Activated CD8-positive, alpha-beta memory T cell treated with anti-CD3 and anti-CD28 coated beads, Interleukin-2, amount 50 U/mL, for 24 hours (primary cell): ENCODE results near the gene PIGL.
"Not testable (repeated sequence)": the region's sequence is repeated elsewhere in the genome, so short reads cannot be mapped to it uniquely, and the experiment has no call there.

ENCODE experiments used
- DNase-seq: peaks from one replicate; pipeline ENCODE4 v3.0.0-alpha.2; 2020; ENCODE audit errors: extremely low read depth

The PIGL gene

DNA sequence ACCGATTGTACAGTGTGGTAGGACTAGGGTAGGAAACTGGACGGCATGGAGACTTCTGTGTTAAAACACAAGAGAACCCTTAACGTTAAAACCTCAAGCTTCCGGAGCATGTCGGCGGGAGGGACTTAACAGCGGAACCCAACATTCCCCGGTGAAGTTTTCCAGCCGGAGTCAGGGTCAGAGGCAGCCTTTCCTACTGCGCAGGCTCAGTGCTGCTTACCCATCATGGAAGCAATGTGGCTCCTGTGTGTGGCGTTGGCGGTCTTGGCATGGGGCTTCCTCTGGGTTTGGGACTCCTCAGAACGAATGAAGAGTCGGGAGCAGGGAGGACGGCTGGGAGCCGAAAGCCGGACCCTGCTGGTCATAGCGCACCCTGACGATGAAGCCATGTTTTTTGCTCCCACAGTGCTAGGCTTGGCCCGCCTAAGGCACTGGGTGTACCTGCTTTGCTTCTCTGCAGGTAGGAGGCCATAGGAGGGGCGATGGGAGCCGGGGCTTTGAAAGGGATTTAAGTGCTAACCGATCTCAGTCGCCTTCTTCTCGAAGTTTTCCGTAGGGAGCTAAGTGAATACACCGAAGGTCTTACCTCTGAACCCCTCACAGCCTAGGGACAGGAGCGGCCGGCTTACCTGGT, at the start of gene PIGL:
Gene PIGL (plus strand): TSS at position 209 of the 634 bp plus-strand sequence. CDS start 17 bp downstream, at position 226.
- DNase-seq: peak; percentile 81

DNA sequence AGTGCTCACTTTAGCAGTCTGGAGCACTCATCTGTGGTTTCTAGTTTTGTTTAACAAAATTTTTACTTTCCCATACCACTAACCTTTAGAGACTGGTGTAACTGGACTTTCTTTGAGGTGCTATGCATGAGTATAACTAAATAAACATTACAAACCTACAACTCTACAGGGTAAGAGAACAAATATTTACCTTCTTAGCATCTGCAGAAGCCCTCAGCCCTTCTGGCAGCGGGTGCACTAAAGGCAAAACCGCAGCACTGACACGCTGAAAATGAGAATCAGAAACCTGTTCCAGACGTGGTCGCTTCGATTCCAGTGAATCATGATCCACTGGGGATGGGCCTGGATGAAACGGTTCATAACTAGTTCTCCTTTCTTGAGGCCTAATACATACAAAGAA, 45.4 kb upstream of the PIGL start:
- DNase-seq: no peak

DNA sequence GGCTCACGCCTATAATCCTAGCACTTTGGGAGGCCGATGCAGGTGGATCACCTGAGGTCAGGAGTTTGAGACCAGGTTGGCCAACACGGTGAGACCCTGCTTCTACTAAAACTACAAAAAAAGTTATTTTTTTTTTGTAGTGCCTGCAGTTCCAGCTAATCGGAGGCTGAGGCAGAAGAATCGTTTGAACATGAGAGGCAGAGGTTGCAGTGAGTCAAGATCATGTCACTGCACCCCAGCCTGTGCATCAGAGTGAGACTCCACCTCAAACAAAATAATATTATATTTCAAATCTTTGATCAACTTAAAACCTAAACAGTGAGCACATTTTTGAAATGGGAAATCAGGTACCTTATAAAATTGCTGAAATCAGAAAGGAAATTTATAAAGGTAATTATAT, 38.2 kb upstream of the PIGL start:
- DNase-seq: no peak

DNA sequence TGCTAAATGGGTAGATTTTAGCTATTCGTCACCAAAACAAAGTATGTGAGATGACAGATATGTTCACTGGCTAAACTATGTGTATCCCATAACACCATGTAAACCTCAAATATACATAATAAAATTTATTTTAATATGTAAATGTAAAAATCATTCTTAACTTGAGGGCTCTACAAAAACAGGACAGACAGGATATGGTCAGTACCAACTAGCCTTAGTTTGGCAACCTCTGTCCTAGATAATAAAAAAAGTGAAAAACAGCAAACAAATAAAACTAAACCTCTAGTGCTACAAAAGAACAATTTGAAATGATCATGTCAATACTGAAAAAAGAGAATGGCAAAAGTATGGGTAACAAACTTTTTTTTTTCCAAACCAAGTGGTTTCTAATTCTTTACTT, 35.4 kb upstream of the PIGL start:
- DNase-seq: no peak

DNA sequence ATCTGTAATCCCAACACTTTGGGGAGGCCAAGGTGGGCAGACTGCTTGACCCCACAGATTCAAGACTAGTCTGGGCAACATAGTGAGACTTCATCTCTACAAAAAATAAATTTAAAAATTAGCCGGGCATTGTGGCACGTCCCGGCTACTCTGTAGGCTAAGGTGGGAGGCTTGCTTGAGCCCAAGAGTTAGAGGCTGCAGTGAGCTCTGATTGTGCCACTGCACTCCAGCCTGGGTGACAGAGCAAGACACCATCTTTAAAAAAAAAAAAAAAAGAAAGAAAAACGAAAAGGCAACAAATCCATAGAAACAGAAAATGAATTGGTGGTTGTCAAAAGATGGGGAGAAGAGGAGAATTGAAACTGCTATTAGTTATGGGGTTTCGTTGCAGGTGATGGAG, 29.4 kb upstream of the PIGL start:
- no peak for DNase-seq

DNA sequence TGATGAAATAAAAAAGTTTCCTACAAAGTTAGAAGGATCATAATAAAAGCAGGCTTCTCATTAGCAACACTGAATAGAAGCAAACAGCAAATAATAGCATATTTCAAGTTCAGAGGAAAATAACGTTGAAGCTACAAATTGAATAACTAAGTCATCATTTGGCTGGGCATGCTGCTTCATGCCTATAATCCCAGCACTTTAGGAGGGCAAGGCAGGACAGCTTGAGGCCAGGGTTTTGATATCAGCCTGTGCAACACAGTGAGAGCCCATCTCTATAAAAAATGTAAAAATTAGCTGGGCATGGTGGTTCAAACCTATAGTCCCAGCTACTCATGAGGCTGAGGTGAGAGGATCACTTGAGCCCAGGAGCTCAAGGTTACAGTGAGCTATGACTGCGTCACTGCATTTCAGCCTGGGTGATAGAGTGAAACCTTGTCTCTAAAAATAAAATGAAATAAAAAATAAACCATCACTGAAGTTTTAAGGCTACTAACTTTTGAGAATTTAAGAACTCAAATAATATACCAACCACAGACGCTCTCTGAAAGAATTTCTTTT, 27.1 kb upstream of the PIGL start:
- no peak for DNase-seq

DNA sequence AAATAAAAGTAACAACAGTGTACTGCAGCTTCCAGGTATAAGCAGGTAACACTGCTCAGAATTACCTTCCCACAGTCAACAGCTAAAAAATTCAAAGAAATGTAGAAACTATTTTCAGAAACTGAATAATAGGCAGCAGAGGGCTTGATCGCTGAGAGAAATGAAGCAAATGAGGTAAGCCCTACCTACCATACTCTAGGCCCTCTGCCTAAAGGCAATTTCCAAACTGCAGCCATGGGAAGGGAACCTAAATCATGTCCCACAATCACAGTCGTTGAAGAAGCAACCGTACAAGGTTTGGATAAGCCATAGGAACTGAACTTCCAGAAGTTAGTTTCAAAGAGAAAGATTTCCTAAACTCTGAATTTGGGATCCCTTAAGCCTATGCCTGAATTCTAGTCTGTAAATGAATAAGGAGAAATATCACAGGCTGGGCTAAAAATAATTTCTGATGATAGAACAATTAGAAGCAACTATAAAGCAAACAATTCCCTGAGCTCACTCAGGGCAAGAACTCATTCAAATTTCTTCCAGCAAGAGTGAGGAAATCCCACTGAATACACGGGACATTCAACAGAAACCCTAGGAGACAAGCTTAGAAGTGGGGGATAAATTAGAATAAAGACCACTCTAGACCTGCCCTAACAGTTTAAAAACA, 26.2 kb upstream of the PIGL start:
- no peak for DNase-seq

DNA sequence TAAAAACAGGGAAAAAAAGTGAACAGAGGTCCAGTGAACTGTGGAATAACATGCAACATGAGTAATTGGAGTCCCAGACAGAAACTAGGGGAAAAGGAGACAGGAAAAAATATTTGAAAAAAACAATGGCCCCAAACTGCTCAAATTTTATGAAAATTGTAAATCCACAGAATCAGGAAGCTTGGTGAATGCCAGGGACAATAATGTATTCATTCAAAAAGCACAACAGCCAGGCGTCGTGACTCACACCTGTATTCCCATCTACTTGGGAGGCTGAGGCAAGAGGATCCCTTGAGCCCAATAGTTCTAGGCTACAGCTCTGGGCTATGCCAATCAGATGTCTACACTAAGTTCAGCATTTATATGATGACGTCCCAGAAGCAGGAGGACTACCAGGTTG, 25.4 kb upstream of the PIGL start:
- no peak for DNase-seq

DNA sequence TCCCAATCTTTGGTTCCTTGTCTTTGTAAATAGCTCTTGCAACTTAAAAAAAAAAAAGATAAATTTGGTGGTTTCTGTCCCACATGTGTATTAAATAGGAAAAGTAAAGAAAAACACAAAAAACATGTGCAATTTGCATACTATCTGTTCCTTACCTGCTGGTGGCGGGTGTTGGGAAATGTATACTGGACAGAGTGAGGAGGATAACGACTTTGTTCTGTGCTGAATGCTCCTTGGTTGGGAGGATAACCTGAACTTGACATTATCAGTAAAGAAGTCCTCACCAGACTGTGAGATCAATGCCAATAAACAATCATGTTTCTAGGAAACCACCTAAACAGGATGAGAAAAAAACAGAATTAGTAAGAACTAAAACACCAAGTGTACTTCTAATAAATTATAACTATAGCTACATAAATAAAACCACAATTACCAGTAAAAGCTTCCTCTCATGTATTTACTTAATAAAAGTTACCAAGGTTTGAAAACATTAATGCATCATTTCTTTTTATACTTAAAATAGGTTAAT, 22.6 kb upstream of the PIGL start:
- DNase-seq: not testable (repeated sequence)

DNA sequence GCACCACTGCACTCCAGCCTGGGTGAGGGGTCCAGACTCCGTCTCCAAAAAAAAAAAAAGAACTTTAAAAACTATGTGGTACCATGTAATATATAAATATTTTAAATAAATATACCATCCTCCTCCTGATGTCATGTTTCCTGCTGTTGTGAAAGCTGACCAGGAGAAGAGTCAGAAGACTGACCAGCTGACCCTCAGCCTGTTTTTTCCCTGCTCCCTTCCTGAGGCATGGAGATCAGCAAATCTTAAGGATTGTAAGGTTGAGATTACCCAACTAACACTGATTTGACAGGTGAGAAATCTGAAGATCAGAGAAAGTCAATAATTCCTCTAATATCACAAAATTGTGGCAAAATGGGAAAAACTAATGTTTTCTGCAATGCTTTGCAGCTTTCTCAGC, 19.7 kb upstream of the PIGL start:
- DNase-seq: no peak

DNA sequence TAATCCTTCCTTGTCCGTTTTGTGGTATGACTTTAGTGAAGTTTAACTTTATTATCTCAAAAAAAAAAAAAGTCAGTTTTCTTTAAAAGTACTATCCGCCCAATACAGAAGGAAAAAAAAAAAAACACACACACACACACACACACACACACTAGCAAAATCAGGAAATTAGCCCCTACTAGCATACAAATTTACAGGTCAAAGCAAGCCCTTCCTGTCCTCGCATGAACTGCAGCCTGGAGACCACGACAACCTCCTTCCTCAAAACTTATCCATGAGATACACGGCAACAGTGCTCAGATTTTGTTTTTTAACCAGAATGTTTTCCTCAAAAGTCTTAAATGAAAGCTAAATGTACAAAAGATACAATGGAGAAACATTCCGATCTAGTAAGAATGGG, 17.9 kb upstream of the PIGL start:
- no peak for DNase-seq

DNA sequence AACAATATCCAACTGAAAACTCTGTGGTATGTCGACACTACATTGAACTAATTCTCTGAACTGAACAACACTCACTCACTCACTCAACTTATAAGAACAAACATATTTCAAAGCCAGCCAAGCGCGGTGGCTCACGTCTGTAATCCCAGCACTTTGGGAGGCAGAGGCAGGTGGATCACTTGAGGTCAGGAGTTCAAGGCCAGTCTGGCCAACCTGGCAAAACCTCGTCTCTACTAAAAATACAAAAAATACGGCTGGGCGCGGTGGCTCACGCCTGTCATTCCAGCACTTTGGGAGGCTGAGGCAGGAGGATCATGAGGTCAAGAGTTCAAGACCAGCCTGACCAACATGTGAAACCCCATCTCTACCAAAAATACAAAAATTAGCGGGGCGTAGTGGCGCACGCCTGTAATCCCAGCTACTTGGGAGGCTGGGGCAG, 15.3 kb upstream of the PIGL start:
- not testable (repeated sequence) for DNase-seq

DNA sequence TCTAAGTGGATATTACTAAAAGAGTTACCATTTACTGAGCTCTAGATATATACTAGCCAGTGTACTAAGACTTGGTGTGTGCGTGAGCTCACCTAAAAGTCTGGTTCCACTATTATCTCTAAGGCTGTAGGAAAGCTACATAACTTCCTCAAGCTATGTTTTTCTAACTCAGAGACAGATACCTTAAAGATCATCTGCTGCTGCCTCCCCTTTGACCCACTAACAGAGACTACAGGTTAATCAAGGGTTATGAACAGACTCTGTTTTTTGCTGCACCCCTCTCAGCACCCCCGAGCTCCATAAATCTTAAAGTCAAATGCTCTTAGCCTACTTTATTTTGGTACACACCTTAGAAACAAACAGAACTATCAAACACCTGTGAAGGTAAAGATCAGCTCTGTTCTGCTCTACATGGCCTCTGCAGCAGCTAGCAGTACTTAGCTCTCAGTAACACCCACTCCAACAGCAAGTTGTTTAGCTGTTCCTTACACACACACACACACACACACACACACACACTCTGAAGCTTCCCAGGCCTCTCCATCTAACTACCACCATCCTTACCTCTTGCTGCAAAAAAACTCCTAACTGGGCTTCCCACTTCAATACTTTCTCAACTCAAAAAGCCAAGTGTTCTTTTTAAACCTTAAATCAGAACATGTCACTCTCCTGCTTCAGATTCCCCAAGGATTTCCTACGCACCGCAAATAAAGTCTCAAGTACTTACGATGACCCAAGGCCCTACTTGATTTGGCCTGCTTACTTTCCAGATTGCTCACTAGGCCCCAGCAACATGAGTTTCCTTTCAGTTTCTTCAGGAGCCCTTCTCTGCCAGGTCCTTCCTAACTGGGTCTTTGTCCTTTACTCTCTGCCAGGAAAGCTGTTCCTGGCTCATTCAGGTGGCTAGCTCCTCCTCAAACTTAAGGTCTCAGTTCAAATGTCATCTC, 14.2 kb upstream of the PIGL start:
- DNase-seq: not testable (repeated sequence)

DNA sequence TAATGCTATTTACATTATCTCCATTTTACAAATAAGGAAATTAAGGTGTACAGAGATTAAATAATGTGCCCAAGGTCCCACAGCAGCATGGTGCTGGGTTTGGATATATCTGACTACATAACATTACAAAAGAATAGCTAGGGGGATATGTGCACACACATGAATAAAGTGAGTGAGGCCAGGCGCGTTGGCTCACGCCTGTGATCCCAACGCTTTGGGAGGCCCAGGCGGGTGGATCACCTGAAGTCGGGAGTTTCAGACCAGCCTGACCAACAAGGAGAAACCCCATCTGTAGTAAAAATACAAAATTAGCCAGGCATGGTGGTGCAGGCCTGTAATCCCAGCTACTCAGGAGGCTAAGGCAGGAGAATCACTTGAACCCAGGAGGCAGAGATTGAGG, 12.2 kb upstream of the PIGL start:
- DNase-seq: not testable (repeated sequence)

DNA sequence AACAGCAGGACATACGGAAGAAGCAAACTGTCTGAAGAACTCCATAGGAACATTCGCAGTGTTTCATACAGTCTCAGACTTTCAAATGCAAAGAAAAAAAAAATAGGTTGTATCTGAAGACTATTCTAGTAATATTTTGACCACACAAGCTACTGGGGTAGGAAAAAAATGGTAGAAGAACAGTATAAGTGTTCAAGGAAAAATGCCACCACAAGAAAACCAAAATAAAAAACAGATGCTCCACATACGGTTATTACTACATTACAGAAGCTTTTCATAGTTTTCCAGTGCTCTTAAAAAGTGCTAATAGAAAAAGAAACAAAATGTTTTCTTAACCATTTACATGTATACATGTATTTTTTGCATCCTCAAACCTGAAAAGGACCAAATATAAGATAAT, 5.4 kb upstream of the PIGL start:
- DNase-seq: no peak

DNA sequence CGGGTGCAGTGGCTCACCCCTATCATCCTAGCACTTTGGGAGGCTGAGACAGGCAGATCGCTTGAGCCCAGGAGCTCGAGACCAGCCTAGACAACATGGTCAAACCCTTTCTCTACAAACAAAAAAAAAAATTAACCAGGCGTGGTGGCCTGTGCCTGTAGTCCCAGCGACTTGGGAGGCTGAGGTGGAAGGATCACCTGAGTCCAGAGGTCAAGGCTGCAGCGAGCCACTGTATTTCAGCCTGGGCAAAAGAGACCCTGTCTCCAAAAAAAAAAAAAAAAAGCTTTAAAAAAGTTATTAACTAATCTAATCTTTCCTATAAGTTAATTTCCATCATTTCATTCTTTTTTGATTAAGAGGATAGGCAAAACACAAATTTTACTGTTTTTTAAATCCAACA, 4.2 kb upstream of the PIGL start:
- DNase-seq: no peak

DNA sequence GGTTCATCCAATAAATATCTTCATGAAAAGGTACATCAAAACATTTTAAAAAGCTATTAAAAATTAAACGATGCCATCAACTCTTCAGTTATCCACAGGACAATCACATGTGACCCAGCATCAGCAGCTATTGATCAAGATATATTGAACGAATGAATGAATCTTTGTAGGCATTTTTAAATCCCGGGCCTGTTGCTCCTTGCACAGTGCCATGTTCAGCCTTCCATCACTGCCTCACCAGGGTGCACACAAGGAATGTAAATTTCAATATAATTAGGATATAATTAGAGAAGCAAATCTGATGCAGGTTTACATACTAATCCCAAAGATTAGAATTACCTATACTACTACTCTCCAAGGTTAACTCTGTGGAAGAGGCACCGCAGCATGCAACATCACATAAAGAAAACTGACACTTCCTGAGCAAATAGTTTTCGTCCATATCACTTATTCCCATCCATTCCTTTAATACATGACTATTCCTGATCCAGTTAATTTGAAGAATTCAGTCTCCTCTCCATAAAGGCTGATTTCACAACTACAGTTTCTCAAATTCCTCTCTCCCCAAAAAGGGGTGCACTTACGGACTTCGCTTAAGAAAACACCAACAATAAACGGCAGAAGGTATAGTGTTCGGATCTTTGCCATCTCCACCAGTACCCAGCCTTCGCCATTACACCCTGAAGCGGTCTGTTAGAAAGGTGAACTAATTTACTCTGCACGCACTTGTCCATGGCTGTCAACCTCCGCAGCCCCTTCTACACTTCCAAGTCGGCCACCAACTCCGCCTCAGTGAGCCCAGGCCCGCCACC, 2.6 kb upstream of the PIGL start:
- DNase-seq: no peak

DNA sequence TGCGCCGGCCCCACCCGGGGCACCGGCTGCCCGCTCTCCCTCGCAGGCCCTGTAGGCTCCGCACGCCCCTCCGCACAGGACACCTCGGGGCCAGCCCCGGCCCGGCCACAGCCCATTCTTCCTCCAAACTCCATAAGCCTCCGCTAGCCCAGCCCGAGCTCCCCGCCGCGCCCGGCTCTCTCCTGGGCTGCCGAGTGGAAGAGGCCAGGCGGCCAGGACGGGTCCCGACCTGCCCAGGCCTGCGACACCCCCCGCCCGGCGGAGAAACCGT, 2.1 kb upstream of the PIGL start:
- peak; percentile 12 for DNase-seq

DNA sequence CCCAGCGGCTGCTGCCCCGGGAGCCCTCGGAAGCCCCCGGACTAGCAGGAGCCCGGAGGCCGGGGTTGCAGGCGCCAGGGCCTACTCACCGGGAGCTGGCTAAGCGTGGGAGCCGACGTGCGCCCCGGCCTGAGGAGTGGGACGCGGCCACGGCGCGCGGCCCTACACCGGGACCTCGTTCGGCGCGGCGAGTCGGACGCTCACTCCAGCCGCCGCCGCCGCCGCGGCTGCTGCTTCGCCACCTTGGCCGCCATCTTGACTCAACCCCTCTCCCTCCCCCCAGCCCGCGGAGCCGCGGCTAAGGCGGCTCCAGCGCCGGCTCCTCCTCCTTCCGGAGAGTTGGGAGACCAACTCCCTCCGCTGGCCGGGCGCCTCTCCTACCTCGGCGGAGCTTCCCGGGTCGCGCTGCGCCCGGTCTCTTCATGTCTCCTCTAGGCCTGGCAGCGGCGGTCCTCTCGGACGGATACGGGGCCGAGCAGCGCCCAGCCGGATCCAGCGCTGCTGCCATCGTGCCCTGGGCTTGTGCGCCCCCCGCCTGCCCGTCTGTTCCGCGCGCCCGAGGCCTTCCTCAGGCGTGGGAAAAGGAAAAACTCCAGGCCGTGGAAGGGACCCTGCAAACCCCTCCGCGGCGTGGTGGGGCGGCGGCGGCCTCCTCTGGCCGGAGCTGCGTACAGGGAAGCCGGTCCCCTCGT, 1.6 kb upstream of the PIGL start, which contains the start of gene NCOR1:
Gene NCOR1 (minus strand): TSS at position 262 of the 692 bp plus-strand sequence. CDS start 20,965 bp downstream, outside the sequence.
- peak; percentile 76 for DNase-seq

DNA sequence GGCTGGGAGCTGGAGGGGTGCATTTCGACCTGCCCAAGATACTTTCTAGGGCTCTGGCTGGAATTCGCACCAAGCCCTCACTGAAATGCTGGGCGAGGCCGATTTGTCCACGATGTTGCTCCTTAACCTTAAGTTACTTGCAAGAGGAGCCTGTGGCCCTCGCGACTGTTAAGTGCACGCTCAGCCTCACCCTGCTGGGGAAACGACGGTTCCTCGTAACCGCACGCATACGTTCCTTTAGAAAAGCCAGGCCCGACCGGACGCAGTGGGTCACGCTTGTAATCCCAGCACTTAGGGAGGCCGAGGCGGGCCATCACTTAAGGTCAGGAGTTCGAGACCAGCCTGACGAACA, 1.1 kb upstream of the PIGL start:
- no peak for DNase-seq
